Stomach (tissue), 4 donors: ENCODE data around the gene SMARCA4.
"Not testable (repeated sequence)": the region's sequence is repeated elsewhere in the genome, so short reads cannot be mapped to it uniquely, and the experiment has no call there.

ENCODE experiments used
- POLR2A ChIP-seq, 4 donors: fragments of 450-650 bp; IDR thresholded peaks; one replicate each; pipeline ENCODE4 v1.6.1; 2016; ENCODE audit warnings: antibody characterized with exemption in 4 of 4, control low read depth in 2 of 4, mild to moderate bottlenecking in 1 of 4, moderate library complexity in 1 of 4
- TF ChIP-seq, protein P1 (sequence below), 7 experiments: fragments of 450-650 bp in 4 of 7; fragments of 200-600 bp in 3 of 7; sonication (generic) in 3 of 7; IDR thresholded peaks; one replicate each; pipeline ENCODE4 v1.5.1; 2016 to 2019; ENCODE audit warnings: antibody characterized with exemption in 7 of 7, control low read depth in 2 of 7, mild to moderate bottlenecking in 1 of 7

DNA sequence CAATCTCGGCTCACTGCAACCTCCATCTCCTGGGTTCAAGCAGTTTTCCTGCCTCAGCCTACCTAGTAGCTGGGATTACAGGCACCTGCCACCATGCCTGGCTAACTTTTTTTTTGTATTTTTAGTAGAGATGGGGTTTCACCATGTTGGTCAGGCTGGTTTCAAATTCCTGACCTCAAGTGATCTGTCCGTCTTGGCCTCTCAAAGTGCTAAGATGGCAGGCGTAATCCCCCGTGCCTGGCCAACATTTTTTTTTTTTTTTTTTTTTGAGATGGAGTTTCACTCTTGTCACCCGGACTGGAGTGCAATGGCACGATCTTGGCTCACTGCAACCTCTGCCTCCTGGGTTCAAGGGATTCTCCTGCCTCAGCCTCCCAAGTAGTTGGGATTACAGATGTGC lies 31.3 kb downstream of the SMARCA4 start:
- TF ChIP-seq, protein P1, sequence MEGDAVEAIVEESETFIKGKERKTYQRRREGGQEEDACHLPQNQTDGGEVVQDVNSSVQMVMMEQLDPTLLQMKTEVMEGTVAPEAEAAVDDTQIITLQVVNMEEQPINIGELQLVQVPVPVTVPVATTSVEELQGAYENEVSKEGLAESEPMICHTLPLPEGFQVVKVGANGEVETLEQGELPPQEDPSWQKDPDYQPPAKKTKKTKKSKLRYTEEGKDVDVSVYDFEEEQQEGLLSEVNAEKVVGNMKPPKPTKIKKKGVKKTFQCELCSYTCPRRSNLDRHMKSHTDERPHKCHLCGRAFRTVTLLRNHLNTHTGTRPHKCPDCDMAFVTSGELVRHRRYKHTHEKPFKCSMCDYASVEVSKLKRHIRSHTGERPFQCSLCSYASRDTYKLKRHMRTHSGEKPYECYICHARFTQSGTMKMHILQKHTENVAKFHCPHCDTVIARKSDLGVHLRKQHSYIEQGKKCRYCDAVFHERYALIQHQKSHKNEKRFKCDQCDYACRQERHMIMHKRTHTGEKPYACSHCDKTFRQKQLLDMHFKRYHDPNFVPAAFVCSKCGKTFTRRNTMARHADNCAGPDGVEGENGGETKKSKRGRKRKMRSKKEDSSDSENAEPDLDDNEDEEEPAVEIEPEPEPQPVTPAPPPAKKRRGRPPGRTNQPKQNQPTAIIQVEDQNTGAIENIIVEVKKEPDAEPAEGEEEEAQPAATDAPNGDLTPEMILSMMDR (IDR thresholded peaks at IDR 0.05), result not testable (repeated sequence)
- TF ChIP-seq POLR2A (IDR thresholded peaks at IDR 0.05), result not testable (repeated sequence)
